Spinal cord (tissue), 10 donors: Measurements from ENCODE around the gene WSCD2. TPM values are rescaled to one million over a fixed set of nuclear protein-coding genes. Genes with fewer than 3 reads are reported as not detected.

Source experiments
- DNase-seq, 6 donors: peaks; one replicate each; pipeline versions ENCODE4 v3.0.0 to v3.0.0-alpha.2; 2013 to 2015; ENCODE audit warnings: low spot score in 6 of 6, low read depth in 4 of 6
- H3K27ac ChIP-seq: one replicate; pipeline ENCODE4 v1.5.1; 2013; ENCODE audit warnings: low read depth, low read length, control low read depth
- H3K27me3 ChIP-seq: one replicate; pipeline ENCODE4 v1.6.1; 2013; ENCODE audit warnings: low read length; ENCODE audit not compliant: control insufficient read depth, insufficient read depth
- H3K36me3 ChIP-seq: one replicate; pipeline ENCODE4 v1.6.1; 2013; ENCODE audit warnings: low read length; ENCODE audit not compliant: control insufficient read depth, insufficient read depth
- H3K4me1 ChIP-seq: one replicate; pipeline ENCODE4 v1.6.1; 2013; ENCODE audit warnings: low read length; ENCODE audit not compliant: control insufficient read depth, insufficient read depth
- H3K4me3 ChIP-seq: one replicate; pipeline ENCODE4 v1.5.1; 2013; ENCODE audit warnings: low read depth, low read length, control low read depth
- H3K9me3 ChIP-seq: one replicate; pipeline ENCODE4 v1.6.1; 2013; ENCODE audit warnings: low read length; ENCODE audit not compliant: control insufficient read depth, insufficient read depth
- WGBS: methylation state at CpG from one replicate; pipeline ENCODE4 v1.1.5; 2013; ENCODE audit warnings: missing lambda C conversion rate; ENCODE audit not compliant: insufficient coverage; 5-methylcytosine and 5-hydroxymethylcytosine counted together
- polyA plus RNA-seq, 2 donors: library from polyadenylated mRNA; unstranded; fragments of 120-200 nt; gene quantifications; one replicate each; pipeline ENCODE4 v1.2.1, GENCODE V29; 2013; ENCODE audit not compliant: insufficient read length in 2 of 2
- total RNA-seq, 2 donors: library from RNA; depleted of rRNA in 1 of 2; stranded (reverse); fragments of 120-200 nt in 1 of 2; fragments of >200 nt in 1 of 2; gene quantifications; one replicate each; pipeline versions ENCODE4 v1.2.3 to v1.2.4, GENCODE V29; 2013 to 2014
- donor health status: healthy.

WSCD2 gene
- total and polyA plus RNA-seq, 4 donors = 6.1 to 17.4 (median 11.8) TPM

DNA sequence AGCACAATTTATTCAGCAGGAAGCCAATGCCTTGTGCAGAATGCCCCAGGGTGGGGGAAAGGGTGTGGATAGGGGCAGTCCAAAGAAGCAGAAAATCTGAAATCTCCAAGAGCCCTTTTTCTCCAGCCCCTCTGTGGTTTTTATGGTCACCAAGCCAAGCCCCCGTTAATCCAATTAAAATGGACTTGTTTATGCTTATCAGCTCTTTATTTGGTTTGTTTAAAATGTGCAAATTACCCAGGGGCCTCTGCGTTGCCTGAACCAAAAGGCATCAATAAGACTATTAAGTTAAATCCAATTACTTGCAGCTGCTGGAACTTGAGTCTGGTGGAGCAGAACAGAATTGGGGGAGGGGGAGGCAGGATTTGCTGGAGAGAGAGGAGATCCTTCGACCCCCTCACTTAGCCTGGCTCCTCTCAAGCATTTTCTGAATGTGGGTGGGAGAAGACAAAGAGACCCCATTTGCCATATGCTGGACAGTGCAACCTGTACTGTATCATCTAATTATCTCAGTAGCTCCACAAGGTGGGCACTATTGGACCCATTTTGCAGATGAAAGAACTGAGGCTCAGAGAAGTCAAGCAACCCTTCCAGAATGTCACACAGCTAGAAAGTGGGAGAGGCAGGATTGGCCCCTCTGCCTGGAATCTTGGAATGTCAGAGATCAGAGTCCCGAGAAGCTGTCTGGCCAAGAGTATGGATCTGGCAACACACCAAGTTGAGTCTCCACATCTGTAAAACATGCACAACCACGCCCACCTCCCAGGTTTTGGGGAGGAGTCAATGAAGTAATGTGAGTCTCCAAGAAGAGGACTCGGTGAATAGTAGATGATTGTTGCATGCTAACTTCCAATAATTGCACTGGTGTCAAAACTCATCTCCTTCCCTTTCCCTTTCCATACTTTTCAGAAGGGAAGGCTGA lies 143.1 kb downstream of the WSCD2 start:
- no peak overlapping the region for H3K4me3 ChIP-seq
- DNase-seq = peak in 2 of 6 donors; percentile 28 to 80
- no peak overlapping the region for H3K27ac ChIP-seq
- H3K9me3 ChIP-seq = no peaks in the 10 kb centered on the region
- no CpG with 5 or more reads among the region's 6 CpGs for WGBS
- no peaks in the 10 kb centered on the region for H3K4me1 ChIP-seq
- no peaks in the 10 kb centered on the region for H3K36me3 ChIP-seq
- no peaks in the 10 kb centered on the region for H3K27me3 ChIP-seq

GRCh38 chr12:108273217-108273616 lies 144.1 kb downstream of the WSCD2 start:
- H3K27ac ChIP-seq = no peak overlapping the region
- H3K4me3 ChIP-seq = no peak overlapping the region
- no peaks in the 10 kb centered on the region for H3K27me3 ChIP-seq
- H3K4me1 ChIP-seq = no peaks in the 10 kb centered on the region
- no peaks in the 10 kb centered on the region for H3K9me3 ChIP-seq
- WGBS = 56% methylated on average over 2 of the region's 2 CpGs
- H3K36me3 ChIP-seq = no peaks in the 10 kb centered on the region
- no peak for DNase-seq

DNA sequence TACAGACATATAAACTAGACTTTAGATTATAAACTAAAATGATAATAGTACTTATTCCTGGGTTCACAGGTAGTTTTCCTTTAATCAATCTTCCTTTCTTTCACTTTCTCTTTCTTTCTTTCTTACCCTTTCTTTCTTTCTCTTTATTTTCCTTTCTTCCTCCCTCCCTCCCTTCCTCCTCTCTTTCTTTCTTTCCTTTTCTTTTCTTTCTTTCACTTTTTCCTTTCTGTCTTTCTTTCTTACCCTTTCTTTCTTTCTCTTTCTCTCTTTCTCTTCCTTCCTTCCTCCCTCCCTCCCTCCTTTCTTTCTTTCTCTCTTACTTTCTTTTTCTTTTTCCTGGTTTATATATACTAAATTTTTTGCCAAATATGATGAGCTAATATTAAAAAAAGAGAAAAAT lies 148.5 kb downstream of the WSCD2 start:
- Histone ChIP-seq H3K4me3 (no peak overlapping the region), H3K27me3 (no peaks in the 10 kb centered on the region), H3K9me3 (no peaks in the 10 kb centered on the region), H3K36me3 (no peaks in the 10 kb centered on the region), H3K27ac (no peak overlapping the region), H3K4me1 (no peaks in the 10 kb centered on the region)
- no peak for DNase-seq

DNA sequence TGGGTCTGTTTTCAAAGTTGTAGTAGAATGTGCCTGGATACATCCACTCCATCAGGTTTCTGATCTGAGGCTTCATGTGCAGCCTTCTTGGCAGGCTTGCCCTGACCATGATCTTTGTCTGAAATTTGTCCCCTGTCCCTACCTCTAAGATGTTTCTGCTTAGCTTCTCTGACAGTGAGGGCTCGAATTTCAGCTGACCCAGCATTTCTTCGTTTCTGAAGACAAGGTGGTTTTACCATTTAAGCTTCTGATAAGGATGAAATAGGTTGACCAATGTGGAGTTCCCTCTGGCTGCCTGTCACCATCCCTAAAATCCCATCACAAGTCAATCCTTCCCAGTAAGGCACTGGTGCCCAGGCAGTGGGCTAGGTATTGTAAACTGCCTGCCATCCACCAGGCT lies 153.1 kb downstream of the WSCD2 start:
- Histone ChIP-seq H3K36me3 (no peaks in the 10 kb centered on the region), H3K27me3 (no peaks in the 10 kb centered on the region), H3K4me1 (no peaks in the 10 kb centered on the region), H3K4me3 (no peak overlapping the region), H3K9me3 (no peaks in the 10 kb centered on the region), H3K27ac (no peak overlapping the region)
- DNase-seq = no peak
- WGBS = no CpG with 5 or more reads among the region's 2 CpGs

GRCh38 chr12:108282676-108283075 lies 153.6 kb downstream of the WSCD2 start:
- Histone ChIP-seq H3K27ac (no peak overlapping the region), H3K4me3 (no peak overlapping the region), H3K9me3 (no peaks in the 10 kb centered on the region), H3K4me1 (no peaks in the 10 kb centered on the region), H3K36me3 (no peaks in the 10 kb centered on the region), H3K27me3 (no peaks in the 10 kb centered on the region)
- DNase-seq = no peak
- 100% methylated on average over 1 of the region's 3 CpGs for WGBS

- Histone ChIP-seq H3K36me3 (no peaks in the 10 kb centered on the region), H3K27me3 (no peaks in the 10 kb centered on the region), H3K27ac (no peak overlapping the region), H3K4me3 (no peak overlapping the region), H3K9me3 (no peaks in the 10 kb centered on the region), H3K4me1 (peaks cover 7% of the 10 kb centered on the region)
- DNase-seq = no peak
- 61% methylated on average over 6 of the region's 7 CpGs for WGBS
Measured at GRCh38 chr12:108284163-108284562, 155.1 kb downstream of the WSCD2 start.

- H3K4me1 ChIP-seq = peaks cover 15% of the 10 kb centered on the region
- H3K9me3 ChIP-seq = no peaks in the 10 kb centered on the region
- H3K36me3 ChIP-seq = no peaks in the 10 kb centered on the region
- H3K27ac ChIP-seq = no peak overlapping the region
- DNase-seq = no peak
- no peaks in the 10 kb centered on the region for H3K27me3 ChIP-seq
- no CpG with 5 or more reads among the region's 2 CpGs for WGBS
- no peak overlapping the region for H3K4me3 ChIP-seq
Measured at GRCh38 chr12:108285016-108285415, 155.9 kb downstream of the WSCD2 start.

DNA sequence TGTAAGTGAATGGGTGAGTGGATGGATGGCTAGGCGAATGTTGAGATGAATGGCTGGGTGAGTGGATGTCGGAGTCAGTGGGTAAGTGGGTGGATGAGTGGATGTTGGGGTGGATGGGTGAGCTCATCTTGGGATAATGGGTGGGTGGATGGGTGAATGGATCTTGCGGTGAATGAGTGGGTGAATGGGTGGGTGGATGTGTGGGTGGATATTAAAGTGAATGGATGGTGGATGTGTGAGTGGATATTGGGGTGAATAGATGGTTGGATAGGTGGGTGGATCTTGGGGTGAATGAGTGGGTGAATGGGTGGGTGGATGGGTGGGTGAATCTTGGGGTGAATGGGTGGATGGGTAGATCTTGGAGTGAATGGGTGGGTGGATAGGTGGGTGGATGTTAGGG lies 158.1 kb downstream of the WSCD2 start:
- Histone ChIP-seq H3K4me1 (peaks cover 16% of the 10 kb centered on the region), H3K4me3 (no peak overlapping the region), H3K27ac (no peak overlapping the region), H3K36me3 (no peaks in the 10 kb centered on the region), H3K9me3 (no peaks in the 10 kb centered on the region), H3K27me3 (no peaks in the 10 kb centered on the region)
- DNase-seq = no peak
- WGBS = 98% methylated on average over 3 of the region's 3 CpGs

- H3K9me3 ChIP-seq = no peaks in the 10 kb centered on the region
- WGBS = 25% methylated on average over 9 of the region's 11 CpGs
- no peaks in the 10 kb centered on the region for H3K27me3 ChIP-seq
- peaks cover 16% of the 10 kb centered on the region for H3K4me1 ChIP-seq
- peak in 2 of 6 donors; percentile 87 to 89 for DNase-seq
- H3K27ac ChIP-seq = no peak overlapping the region
- H3K4me3 ChIP-seq = no peak overlapping the region
- no peaks in the 10 kb centered on the region for H3K36me3 ChIP-seq
Measured at GRCh38 chr12:108289350-108290161, 160.5 kb downstream of the WSCD2 start.
